GM12875 (cell line): ENCODE measurements around the gene TFCP2L1.

Experiments
- H3K4me3 ChIP-seq: one replicate; pipeline ENCODE4 v1.5.1; 2011; ENCODE audit warnings: low read depth, low read length, control low read depth
- CTCF ChIP-seq: IDR thresholded peaks from 2 replicates; pipeline ENCODE4 v1.5.1; 2011; ENCODE audit warnings: low read depth, mild to moderate bottlenecking, control low read depth, inconsistent platforms, low read length, moderate library complexity, borderline replicate concordance; ENCODE audit not compliant: insufficient read depth

TFCP2L1 gene

GRCh38 chr2:121172456-121172855 lies 112.5 kb downstream of the TFCP2L1 start:
- H3K4me3 ChIP-seq: no peak overlapping the region
- TF ChIP-seq CTCF: no peak

DNA sequence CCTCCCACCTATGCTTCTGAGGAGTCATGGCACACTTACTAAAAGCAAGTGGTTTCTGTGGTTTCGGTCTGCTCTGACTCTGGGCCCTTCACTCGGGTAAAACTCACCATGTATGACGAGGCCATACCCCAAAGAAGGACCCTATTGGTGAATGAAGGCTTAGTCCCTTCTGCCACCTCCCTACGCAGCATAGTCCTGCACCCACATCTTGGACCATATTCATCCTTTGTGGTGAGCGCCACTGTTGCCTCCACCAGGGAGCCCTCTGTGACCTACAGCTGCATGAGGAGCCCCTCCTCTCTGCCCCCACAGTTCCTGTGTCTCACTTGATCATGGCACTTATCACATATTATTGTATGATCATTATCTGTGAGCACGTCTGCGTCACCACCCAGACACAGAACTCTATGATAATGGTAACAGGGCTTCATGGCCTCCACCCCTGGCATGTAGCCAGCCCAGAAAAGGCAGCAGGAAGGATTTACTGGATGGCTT lies 113.3 kb downstream of the TFCP2L1 start:
- no peak for TF ChIP-seq CTCF
- H3K4me3 ChIP-seq: no peak overlapping the region

GRCh38 chr2:121170577-121170976 lies 114.4 kb downstream of the TFCP2L1 start:
- TF ChIP-seq CTCF: no peak

DNA sequence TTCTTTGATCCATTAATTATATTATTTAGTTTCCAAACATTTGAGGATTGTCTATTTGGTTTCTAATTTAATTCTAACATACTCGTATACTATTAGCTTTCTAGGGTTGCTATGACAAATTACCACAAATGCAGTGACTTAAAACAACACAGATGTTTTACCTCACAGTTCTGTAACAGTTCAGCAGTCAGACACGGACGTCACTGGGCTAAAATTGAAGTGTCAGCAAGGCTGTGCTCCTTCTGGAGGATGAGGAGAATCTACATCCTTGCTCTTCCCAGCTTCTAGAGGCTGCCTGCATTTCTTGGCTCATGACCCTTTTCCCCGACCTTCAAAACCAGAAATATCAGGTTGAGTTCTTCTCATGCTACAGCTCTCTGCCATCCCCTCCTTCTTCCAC lies 117.6 kb downstream of the TFCP2L1 start:
- no peak for TF ChIP-seq CTCF

More at GRCh38 chr2:121170577-121170976, 114.4 kb downstream of the TFCP2L1 start:
- H3K4me3 ChIP-seq: no peak overlapping the region

More for the DNA sequence above, 117.6 kb downstream of the TFCP2L1 start:
- no peak overlapping the region for H3K4me3 ChIP-seq
